GM21360 (cell line): Measurements from ENCODE around the gene BCL2L12.
"Not testable (repeated sequence)": the region's sequence is repeated elsewhere in the genome, so short reads cannot be mapped to it uniquely, and the experiment has no call there.

Experiments used
- ATAC-seq: cut with Tn5 transposase; IDR thresholded peaks from one replicate; pipeline ENCODE4 v1.9.1; 2021; ENCODE audit warnings: mild to moderate bottlenecking, moderate library complexity; ENCODE audit not compliant: unreplicated experiment

The BCL2L12 gene, protein sequence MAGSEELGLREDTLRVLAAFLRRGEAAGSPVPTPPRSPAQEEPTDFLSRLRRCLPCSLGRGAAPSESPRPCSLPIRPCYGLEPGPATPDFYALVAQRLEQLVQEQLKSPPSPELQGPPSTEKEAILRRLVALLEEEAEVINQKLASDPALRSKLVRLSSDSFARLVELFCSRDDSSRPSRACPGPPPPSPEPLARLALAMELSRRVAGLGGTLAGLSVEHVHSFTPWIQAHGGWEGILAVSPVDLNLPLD

GRCh38 chr19:49665351-49666119, at the start of gene BCL2L12, which contains the start of gene IRF3:
BCL2L12 (plus strand) TSS chr19:49665933; CDS start chr19:49666693, 760 bp downstream.
IRF3 (minus strand) TSS chr19:49665857; CDS start chr19:49664838, 1,019 bp downstream.
- peak; percentile 76 for ATAC-seq

DNA sequence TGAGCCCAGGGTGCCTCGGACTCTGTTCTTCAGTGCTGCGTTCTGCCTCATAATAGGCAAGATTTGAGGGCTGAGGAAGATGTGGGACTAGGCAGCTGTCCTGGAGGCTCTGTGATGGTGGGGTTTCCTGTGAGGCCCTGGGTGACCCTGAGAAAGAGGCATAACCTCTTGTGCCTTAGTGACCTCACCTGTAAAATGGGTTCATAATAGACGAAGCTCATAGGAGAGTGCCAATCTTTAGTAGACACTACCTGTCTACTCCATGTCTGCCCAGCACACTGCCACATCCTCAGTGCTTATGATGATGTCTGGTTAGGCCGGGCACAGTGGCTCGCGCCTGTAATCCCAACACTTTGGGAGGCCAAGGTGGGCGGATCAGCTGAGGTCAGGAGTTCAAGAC, 49.2 kb upstream of the BCL2L12 start:
- no peak for ATAC-seq

GRCh38 chr19:49616945-49617344, 48.8 kb upstream of the BCL2L12 start:
- ATAC-seq, result no peak

GRCh38 chr19:49617860-49618259, 47.9 kb upstream of the BCL2L12 start:
- ATAC-seq, result not testable (repeated sequence)

- ATAC-seq, result no peak
Observed at GRCh38 chr19:49624967-49625910, 40.5 kb upstream of the BCL2L12 start.

DNA sequence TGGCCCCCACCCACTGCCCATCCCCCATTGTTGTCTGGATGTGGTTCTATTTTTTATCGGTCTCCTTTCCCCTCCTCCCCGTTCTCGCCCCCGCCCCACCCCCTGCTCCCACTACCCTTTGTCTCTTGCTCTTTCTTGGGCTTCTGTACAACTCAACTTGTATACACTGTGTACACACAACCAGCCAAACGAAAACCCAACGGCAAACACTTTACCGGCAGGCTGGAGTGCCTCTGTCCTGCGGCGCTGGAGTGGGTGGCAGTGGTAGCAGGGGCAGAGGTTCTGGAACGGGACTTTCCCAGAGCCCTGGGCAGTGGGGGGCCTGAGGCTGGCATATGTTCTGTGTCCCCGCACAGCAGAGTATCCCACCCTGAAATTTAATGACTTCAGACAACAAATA, 39.5 kb upstream of the BCL2L12 start:
- ATAC-seq, result no peak

GRCh38 chr19:49629659-49630058, 36.1 kb upstream of the BCL2L12 start:
- ATAC-seq, result no peak

DNA sequence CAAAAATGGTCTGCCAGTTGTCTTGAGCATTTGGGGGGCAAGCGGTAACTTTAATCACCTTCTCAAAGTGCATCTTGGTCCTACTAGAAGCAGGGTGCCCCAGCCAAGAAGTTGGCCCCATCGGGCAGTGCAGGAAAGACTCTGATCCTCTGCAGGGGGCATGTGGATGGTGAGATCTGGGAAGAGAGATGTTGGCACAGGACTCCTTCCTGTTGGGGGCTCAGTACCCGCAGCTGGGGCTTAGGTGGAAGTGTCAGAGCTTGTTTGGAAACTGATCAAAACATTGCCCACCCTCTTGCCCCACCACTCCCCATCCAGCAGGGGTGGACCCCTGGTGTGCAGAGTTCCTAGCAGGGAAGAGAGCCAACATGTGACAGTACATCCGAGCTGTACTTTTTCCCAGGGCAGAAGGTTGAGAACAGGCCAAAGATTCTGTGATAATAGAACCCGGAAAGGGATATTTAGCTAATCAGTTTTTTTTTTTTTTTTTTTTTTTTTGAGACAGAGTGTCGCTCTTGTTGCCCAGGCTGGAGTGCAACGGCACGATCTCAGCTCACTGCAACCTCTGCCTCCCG, 34.6 kb upstream of the BCL2L12 start:
- ATAC-seq, result no peak

DNA sequence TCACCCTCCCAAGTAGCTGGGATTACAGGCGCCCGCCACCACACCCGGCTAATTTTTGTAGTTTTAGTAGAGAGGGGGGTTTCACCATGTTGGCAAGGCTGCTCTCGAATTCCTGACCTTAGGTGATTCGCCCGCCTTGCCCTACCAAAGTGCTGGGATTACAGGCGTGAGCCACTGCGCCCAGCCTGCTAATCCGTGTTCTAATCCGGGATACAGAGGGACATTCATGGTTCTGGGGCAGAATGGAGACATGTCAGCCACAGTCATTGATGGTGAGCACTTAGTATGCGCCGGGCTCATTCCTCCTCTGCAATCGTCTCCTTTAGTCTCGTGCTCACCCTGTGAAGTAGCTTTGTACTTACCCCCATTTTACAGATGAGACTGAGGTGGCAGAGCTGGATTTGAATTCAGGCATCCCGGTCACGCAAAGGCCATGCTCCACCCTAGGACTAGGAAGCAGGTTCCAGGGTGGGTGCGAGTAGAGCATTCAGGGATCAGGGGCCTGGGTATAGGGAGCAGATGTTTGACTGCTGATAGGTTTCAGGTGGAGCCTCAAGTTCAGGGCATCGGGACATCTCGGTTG, 34.0 kb upstream of the BCL2L12 start:
- no peak for ATAC-seq

DNA sequence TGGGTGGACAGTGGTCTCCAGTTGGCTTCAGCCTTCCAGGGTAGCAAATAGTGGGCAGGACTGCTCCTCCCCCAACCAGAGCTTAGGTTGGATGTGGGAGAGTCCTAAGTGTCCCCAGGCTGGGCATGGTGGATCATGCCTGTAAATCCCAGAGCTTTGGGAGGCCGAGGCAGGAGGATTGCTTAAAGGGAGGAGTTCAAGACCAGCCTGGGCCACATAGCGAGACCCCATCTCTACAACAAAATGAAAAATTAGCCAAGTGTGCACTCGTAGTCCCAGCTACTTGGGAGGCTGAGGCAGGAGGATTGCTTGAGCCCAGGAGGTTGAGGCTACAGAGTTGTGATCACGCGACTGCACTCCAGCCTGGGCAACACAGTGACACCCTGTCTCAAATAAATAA, 33.2 kb upstream of the BCL2L12 start:
- no peak for ATAC-seq

DNA sequence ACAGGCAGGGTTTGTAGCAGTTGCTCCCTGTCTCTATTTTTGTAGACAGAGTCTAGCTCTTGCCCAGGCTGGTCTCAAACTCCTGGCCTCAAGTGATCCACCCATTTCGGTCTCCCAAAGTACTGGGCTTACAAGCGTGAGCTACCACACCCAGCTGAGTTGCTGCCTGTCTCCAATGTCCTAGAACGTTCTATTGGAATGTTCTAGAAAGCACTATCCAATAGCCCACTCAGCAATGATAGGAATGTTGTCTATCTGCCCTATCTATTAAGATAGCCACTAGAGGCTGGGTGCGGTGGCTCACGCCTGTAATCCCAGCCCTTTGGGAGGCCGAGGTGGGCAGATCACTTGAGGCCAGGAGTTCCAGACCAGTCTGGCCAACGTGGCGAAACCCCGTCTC, 32.5 kb upstream of the BCL2L12 start:
- not testable (repeated sequence) for ATAC-seq

GRCh38 chr19:49635530-49636232, 30.1 kb upstream of the BCL2L12 start:
- ATAC-seq, result no peak

DNA sequence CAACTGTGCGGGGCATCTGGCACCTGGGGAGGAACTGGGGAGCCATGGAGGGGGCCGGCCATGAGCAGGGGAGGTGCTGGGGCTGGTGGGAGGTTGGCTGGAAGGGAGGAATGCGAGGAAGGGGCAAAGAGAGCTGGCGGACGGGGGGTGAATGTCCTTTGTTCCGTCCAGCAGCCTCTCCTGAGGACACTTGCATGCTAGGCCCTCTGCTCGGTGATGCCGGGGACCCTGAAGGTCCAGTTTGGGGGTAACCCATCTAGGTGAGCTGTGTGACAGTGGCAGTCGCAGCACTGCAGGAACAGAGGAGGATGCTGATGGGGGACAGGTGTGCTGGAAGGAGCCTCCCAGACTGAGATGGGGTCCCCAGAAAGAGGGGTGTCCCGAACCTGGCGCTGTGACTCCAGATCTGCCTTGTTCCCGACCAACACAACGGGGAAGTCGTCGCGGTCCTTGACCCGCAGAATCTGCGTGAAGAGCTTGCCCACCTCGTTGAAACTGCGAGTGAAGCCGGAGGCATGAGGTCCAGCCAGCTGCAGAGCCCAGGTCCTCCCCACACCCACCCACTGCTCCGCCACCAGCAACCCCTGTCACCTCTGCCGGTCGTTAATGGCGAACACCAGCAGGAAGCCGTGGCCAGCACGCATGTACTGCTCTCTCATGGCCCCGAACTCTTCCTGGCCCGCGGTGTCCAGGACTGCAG, 29.4 kb upstream of the BCL2L12 start:
- no peak for ATAC-seq

DNA sequence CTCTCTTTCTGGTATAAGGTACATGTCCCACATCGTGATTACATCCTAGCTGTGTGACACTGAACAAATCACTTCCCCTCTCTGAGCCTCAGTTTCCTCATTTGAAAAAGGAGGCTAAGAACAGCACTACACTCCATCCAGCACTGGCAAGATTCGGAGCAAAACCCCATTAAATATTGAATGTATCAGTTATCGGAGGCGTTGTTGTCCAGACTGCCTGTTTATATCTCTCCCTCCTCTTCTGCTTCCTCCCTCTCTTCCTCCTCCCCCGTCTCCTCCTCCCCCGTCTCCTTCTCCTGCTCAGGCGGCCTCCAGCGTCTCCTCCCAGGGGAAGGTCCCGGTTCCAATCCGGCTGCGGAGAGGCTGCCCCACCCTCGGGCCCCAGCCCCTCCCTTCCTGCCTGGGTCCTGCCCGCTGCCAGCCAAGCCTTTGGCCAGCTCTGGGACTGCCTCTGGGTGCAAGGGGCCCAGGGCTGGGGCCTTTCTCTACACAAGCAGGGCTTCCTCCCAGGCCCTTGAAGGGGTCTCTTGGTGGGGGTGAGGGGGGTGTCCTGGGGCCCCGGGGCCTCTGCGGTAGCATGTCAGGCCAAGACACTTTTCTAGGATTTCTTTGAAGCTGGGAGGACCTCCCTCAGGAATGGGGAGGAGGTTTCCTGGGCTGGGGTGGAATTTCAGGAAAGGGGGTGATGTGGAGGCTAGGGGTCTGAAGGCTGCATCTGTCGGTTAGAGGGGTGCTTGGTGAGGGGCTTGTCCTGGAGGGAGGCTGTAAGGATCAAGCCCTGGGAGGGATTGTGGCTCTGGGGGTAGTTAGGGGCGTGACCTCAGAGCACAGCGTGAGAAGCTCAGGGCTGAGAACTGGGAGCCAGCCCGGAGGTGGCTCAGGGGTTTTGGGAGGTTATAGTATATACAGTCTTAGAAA, 27.7 kb upstream of the BCL2L12 start:
- no peak for ATAC-seq

DNA sequence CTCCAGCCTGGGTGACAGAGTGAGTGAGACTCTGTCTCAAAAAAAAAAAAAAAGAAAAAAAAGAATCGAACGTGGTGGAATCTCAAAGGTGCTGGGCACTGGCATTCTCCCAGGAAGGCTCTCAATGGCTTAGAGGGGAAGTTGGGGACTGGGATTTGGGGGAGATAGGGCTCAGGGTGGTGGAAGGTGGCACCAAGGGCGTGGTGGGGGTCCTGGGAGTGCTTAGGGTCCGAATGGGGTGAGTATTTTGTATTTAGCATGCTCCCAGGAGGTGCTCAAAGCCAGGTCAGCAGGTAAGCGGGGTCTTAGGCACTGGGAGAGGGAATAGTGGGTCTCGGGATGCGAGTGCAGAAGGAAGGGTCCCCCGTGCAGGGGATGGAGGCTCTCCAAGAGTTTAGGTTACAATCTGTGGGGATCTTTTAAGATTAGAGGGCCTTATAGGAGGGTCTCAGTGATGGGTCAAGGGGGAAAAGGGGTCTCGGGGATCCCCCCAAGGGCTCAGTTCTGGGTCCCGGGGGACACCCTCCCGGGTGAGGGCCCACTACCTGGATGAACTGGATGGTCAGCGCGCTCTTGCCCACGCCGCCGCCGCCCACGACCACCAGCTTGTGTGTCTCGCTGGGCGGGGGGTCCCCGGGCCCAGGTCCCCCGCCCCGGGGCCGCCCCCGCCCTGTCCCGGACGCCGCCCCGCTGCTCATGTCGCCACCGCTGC, 26.2 kb upstream of the BCL2L12 start:
- no peak for ATAC-seq

- ATAC-seq, result peak; percentile 54
Observed at GRCh38 chr19:49640113-49640898, 25.4 kb upstream of the BCL2L12 start, which contains the start of gene RRAS. RRAS (minus strand) TSS chr19:49640143; CDS start chr19:49640098, 45 bp downstream.
